GM21528 (cell line): ENCODE data around the gene MCF2L2.
"Not testable (repeated sequence)": the region's sequence is repeated elsewhere in the genome, so short reads cannot be mapped to it uniquely, and the experiment has no call there.

Experiments
- ATAC-seq: cut with Tn5 transposase; IDR thresholded peaks from one replicate; pipeline ENCODE4 v1.9.1; 2021; ENCODE audit warnings: mild to moderate bottlenecking, moderate library complexity; ENCODE audit not compliant: unreplicated experiment, low FRiP score

MCF2L2 gene, protein sequence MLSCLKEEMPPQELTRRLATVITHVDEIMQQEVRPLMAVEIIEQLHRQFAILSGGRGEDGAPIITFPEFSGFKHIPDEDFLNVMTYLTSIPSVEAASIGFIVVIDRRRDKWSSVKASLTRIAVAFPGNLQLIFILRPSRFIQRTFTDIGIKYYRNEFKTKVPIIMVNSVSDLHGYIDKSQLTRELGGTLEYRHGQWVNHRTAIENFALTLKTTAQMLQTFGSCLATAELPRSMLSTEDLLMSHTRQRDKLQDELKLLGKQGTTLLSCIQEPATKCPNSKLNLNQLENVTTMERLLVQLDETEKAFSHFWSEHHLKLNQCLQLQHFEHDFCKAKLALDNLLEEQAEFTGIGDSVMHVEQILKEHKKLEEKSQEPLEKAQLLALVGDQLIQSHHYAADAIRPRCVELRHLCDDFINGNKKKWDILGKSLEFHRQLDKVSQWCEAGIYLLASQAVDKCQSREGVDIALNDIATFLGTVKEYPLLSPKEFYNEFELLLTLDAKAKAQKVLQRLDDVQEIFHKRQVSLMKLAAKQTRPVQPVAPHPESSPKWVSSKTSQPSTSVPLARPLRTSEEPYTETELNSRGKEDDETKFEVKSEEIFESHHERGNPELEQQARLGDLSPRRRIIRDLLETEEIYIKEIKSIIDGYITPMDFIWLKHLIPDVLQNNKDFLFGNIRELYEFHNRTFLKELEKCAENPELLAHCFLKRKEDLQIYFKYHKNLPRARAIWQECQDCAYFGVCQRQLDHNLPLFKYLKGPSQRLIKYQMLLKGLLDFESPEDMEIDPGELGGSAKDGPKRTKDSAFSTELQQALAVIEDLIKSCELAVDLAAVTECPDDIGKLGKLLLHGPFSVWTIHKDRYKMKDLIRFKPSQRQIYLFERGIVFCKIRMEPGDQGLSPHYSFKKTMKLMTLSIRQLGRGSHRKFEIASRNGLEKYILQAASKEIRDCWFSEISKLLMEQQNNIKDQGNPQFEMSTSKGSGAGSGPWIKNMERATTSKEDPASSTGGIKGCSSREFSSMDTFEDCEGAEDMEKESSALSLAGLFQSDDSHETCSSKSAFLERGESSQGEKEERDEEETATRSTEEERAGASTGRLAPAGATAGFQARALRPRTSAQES

DNA sequence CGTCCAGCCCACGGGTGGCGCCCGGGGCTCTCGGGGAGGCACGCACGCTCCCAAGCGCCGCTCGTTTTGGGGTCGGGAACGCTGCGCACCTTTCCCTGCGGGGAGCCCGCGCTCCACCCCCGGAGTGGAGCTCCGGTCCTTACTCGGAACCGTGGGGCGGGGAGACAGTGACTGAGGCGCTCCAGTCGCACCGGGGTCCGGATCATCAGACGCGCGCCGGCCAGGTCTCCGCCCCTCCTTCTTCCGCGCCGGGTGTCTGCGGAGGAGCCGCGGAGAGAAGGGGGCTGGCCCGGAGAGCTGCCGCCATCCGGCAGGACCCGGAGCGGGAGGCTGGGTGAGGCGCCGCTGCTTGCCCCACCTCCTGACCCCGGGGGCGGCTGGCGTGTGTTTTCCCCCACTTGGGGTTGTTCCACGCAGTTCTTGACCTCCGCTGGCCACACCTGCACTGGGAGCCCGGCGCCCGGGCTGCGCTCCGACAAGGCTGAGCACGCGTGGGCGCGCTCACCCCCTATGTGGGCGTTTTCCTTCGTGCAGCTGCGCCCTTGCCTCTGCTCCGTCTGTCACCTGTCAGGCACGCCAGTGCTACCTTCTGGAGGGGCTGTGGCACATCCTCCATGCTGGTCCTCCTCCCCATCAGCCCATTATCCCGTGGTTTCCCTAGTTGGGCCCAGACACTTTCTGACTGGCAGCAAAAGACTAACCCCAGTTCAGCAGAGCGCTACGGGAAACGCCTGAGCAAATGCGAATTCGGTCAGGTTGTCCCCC is at the start of gene MCF2L2:
MCF2L2 (minus strand) TSS at position 173 of the 765 bp plus-strand sequence. CDS start 642 bp downstream, outside the sequence.
- peak; percentile 80 for ATAC-seq

DNA sequence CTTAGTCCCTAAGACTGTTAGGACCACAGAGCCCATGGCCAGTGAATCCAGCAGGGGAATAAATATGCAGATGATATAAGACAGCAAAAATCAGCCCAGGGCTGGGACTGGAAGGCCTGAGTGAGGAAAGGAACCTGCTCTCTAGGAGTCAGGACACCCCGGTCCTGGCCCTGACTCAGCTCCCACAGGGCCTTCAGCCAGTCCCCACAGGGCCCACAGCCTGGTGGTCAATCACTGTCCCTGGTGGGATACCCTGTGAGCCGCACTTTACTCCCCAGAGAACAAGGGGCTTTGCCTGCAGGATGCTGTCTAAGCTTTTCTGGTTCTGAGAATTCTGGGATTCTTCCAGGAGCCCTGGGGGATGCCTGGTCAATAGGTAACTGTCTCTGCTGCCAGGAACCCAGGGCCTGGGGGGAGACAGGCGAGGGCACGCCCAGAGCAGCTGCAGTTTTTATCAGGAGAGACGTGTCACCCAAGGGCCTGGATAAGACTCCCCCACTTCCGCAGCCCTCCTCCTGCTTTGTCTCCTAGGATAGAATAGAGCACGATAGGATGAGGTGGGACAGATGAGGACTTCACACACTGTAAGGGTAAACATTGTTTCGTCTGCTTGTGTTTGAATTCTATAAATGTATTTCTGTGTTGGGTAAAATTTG is 49.5 kb upstream of the MCF2L2 start:
- no peak for ATAC-seq

DNA sequence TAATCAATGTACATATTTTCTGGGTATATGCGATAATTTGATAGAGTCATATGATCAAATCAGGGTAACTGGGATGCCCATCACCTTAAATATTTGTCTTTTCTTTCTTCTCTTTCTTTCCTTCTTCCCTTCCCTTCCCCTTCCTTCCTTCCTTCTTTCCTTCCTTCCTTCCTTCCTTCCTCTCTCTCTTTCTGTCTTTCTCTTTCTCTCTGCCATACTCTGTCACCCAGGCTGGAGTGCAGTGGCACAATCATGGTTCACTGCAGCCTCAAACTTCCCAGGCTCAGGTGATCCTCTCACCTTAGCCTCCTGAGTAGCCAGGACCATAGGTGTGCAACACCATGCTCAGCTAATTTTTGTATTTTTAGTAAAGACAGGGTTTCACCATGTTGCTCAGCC is 47.3 kb upstream of the MCF2L2 start:
- not testable (repeated sequence) for ATAC-seq

DNA sequence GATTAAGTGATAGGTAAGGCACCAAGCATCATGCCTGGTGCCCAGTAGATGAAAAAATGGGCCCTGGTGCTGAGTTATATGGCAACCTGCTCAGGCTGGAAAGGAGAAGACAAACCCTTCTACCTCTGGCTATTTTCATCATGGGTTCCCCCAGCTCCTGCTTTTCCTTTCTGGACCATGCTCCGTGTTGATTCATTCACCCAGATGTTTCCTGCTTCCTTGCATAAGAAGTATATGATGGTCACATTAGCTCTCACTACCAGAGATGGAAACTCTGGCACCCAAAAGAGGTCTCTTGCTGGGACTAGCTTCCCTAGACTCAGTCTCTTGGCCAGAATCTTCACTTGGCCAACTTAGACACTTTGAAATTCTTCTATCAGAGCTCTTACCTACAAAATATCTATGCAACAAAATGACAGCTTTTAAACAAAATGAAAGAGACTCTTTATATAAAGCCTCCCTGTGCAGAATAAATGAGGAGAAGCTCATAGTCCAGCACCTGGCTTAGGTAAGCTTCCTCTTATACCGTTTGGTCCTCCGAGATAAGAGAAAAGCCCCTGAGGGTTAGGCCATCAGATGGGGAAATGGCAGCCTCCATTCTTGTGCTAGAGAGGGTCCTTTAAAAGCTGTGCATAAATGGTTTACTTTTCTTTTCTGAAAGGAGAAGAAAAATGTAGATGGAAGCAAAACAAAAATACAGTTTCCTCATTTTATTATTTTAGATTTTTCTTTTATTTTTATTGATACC is 46.8 kb upstream of the MCF2L2 start:
- no peak for ATAC-seq

DNA sequence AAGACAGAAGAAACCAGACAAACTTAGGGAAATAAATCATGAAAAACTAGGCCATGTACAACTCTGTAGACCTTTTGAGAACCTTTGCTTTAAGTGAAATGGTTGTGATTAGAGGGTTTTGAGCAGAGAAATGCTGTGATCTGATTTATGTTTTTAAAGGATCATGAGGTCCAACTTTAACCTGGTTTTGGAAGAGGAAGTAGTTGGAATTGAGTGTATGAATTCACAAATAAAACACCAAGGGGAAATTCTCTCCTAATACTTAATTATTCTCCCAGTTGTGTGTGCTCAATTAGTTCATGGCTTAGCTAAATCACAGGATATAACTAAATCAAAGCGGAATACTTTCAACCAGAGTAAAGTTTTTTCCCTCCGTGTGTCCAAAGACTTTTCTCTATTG is 45.5 kb upstream of the MCF2L2 start:
- no peak for ATAC-seq

DNA sequence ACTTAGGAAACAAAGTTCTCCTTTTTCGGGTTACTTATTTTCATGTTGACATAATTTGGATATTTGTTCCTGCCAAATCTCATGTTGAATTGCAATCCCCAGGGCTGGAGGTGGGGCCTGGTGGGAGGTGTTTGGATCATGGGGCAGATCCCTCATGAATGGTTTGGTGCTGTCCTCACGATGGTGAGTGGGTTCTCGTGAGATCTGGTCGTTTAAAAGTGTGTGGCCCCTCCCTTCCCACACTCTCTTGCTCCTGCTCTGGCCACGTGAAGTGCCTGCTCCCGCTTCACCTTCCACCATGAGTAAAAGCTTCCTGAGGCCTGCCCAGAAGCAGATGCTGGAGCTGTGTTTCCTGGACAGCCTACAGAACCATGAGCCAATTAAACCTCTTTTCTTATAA is 43.7 kb upstream of the MCF2L2 start:
- no peak for ATAC-seq

DNA sequence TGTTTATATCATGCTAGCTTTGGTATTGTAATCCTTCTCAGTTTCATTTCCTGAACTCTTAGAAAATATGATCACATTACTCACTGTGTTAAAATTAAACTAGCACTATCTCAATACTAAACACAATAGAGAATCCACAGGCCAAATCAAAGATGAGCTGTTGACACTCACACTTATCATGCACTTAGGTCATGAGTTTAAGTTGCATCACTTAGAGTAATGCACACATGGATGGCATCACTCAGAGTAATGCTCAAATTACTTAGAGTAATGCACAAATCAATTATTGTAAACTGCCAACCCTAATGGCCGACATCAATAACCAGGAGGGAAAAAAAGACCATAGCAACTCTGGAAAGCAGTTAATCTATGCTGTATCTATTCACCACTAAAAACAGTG is 40.0 kb upstream of the MCF2L2 start:
- no peak for ATAC-seq

DNA sequence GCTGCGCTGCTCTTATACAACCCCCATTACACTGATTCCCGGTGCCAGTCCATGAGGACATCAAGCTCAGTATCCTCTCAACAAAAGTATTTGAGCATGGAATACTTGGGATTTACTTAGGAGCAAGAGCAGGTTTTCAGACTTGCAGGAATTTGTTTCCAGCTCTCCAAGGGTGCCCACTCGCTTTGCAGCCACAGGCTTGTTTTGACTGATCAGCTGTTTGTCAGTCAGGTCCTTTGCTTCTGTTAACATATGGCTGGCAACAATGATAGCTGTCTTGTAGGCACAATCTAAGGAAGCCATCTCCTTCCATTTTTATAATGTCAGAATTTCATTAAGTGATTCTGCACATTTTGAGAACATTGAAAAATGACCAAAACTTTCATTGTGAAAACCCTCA is 38.2 kb upstream of the MCF2L2 start:
- no peak for ATAC-seq

DNA sequence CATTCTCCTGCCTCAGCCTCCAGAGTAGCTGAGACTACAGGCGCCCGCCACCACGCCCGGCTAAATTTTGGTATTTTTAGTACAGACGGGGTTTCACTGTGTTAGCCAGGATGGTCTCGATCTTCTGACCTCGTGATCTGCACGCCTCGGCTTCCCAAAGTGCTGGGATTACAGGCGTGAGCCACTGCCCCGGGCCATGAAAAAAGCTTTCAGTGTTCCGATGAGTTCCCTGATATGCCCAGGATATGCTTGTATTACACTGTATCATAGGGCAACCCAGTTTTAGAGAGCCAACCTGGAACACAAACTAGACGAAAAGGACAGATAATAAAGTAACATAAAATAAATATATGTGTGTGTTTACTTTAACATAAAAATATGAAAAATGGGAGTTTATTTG is 37.3 kb upstream of the MCF2L2 start:
- not testable (repeated sequence) for ATAC-seq

DNA sequence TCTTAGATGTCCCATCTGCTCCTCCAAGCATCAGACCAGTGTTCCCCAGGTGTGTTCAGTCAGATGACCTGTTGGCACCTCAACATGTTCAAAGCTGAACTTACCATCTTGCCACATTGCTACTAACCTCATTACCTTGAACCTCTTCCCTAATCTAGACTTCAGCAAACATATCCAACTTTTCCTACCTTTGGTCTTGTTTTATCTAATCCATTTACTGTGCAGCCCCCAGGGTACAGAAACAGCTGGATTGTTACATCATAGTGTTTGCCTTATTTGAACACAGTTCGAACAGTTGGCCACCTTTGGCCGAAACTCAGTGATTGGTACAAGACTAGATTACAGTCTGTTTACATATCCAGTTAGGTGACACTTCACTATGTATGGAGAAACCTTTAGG is 36.1 kb upstream of the MCF2L2 start:
- no peak for ATAC-seq

DNA sequence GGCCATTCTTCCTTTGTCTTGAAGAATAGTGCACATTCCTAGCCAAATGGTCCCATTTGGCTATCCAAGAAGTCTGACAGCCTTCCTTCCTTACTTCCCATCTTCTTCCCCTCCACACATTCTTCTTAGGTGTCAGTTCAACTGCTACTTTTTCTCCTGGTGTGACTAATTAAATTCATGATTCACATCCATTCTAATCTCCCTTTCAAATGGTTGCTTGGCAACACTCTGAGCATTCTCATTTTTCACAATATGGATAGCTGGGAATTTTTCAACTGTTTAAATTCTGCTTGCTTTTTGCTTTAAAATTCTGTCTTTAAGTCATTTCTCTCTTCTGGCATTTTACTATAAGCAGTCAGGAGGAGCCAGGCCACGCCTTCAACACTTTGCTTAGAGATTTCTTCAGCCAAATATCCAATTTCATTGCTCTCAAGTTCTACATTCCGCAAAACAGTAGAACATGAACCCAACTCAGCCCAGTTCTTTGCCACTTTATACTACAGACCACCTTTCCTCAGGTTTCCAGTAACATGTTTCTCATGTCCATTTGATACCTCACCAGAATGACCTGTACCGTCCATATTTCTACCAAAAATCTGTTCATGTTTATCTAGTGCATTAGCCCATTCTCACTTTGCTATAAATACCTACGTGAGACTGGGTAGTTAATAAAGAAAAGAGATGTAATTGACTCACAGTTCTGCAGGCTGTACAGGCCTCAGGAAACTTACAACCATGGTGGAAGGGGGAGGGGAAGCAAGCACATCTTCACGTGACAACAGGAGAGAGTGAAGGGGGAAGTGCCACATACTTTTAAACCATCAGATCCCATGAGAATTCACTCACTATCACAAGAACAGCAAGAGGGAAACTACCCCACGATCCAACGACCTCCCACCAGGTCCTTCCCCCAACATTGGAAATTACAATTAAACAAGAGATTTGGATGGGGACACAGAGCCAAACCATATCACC is 31.9 kb upstream of the MCF2L2 start:
- ATAC-seq: no peak

DNA sequence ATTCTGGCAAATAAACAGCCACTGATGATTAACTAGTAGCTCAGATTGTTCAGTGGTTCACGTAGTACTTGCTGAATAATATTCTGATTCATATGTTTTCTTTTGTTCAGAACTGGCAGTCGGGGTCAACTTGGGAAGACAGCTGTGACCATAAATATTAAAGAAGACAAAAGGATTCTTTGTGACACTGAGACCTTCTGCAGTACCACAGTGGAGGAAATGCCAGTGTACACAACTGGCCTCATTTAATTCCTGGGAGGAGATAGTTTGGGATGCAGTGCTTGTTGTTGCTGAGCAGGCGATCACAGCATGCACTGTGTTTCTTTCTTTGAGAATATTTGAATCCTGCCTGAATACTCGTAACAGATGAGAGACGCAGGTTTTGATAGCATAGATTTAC is 26.7 kb upstream of the MCF2L2 start:
- ATAC-seq: no peak

DNA sequence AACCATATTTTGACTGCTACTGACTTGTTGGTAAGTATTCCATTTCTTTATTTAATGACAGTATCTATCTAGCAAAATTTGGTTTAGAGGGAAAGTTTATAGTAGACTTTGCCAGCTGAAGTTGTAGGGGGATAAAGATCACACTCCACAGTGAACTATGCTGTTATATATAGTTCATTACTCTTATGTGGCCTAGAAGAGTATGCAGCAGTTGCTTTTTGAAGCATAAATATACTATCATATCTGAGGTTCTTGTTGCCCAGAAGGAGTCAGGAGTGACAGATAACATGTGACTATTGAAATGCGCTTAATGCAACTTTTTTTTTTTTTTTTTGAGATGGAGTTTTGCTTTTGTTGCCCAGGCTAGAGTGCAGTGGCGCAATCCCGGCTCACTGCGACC is 25.6 kb upstream of the MCF2L2 start:
- ATAC-seq: no peak

DNA sequence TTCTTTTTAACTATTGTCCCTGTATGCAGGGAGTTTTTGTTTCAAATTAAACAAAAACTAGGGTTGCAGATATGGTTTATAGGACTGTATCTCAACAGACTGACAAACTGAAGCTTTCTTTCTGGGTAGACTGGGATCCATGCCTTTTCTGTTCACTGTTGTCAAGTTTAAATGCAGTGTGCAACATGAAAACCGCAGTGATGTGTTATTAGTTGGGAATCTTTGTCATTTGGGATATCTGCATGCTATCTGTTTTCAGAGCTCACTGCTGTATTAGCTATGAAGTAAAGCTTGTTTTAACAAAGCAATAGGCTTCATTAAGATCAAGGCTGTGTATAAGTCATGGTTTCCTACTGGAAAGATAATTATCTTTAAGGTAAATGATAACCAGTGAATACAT is 21.4 kb upstream of the MCF2L2 start:
- no peak for ATAC-seq

DNA sequence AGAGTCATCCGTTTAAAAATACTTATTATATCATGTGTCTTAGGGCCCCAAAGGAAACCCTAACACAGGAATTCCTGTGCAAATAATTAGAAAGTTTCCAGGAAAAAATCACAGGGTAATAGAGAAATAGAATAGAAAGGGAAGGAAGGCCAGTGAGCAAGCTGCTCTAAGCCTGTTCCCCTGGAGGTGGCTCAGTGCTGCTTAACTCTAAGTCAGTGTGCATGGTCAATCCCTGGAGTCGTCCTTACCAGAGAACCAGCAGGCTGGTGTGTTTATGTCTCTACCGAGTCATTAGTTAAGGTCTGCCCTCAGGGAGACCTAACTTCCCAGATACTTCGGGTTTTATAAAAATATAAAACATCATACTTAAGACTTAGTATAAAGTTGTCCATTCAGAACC is 21.0 kb upstream of the MCF2L2 start:
- ATAC-seq: no peak

DNA sequence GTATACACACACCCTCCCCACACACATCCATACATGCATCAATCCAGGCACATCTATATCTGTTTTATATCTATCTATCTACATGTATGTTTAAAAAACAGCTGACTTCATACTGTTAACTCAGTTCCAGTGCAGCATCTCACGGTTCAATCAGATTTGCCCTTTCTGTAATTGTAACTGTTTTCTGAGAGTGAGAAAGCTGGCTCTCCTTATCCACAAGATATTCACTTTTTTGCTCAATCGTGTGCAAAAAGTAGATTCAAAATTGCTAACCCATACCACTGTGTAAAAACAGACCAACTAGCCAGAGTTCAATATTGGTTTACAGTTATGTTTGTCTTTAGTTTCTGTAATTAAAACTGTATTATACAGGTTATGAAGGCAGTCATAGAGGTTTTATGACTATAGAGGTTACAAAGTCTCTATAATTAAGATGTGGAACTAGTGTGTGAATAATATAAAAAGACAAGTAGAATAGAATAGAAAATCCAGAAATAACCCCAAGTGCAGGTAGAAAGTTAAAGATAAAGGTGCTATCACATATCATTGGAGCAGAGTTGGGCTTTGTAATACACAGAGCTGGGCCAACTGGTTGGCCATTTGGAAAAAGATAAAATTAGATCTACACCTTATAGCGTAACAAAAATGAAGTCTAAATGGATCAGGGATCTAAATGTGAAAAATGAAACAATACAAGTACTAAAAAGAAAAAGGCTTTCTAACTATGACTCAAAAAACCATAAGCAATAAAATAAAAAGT is 20.1 kb upstream of the MCF2L2 start:
- ATAC-seq: no peak

DNA sequence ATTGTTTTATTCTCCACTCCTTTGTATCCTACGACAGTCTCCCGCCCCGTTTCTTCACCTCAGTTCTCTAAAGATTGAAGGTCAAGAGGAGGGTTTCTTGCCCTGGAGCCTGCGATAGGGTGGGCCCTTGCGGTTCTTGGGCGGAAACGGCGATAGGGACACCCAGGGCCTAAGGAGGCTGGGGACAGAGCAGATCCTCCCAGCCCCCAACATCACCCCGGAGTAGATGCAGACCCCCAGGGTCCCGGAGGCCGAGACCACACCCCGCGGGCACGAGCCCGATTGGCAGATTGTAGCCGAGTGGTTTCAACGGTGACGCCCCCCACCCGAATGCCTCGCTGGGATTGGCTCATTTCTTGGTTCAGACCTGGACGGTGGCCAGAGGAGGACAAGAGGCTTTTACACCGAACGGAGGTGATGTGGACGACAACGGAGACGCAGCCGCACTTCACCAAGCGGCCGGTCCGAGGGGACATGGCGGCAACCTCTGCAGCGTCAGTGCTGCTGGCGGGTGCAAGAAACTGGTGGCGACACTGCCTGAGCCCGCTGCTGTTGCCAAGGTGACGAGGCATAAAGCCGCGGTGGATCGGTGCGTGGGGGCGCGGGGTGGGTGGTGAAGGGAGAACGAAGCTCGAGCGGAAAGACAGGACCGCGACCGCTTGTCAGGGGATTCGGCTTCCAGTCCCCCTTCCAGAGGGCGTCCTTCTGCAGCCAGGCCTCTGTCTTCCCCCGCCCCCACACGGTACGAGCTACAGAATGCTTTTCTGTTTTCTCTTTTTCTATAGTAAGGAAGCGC is 19.0 kb upstream of the MCF2L2 start:
- peak; percentile 79 for ATAC-seq
